HAP-1 (cell line): ENCODE data around the gene SLC5A10.
A peak's percentile ranks its signal among the peaks of the same experiment; 100 is the strongest.
"Not testable (repeated sequence)": the region's sequence is repeated elsewhere in the genome, so short reads cannot be mapped to it uniquely, and the experiment has no call there.

Experiments
- DNase-seq, 2 experiments: peaks; one replicate each; pipeline ENCODE4 v3.0.0-alpha.2; 2016 to 2020; ENCODE audit warnings: low spot score in 2 of 2
- H3K27me3 ChIP-seq: fragments of 250-450 bp; sonication (Bioruptor Pico); 2 replicates; pipeline ENCODE4 v1.5.1; 2020; ENCODE audit warnings: low read depth, mild to moderate bottlenecking, moderate library complexity
- H3K36me3 ChIP-seq: fragments of 250-450 bp; sonication (Bioruptor Pico); replicated peaks from 2 replicates; pipeline ENCODE4 v1.5.1; 2020; ENCODE audit warnings: mild to moderate bottlenecking
- H3K4me1 ChIP-seq: fragments of 250-450 bp; sonication (Bioruptor Pico); 2 replicates; pipeline ENCODE4 v1.5.1; 2020; ENCODE audit warnings: mild to moderate bottlenecking
- H3K4me3 ChIP-seq: fragments of 250-450 bp; sonication (Bioruptor Pico); 2 replicates; pipeline ENCODE4 v1.5.1; 2020; ENCODE audit warnings: mild to moderate bottlenecking, moderate library complexity
- H3K9me3 ChIP-seq: fragments of 250-450 bp; sonication (Bioruptor Pico); 2 replicates; pipeline ENCODE4 v1.5.1; 2020; ENCODE audit warnings: mild to moderate bottlenecking, moderate library complexity
- in situ Hi-C: fragments of 300-500 bp; cut with MboI; formaldehyde crosslinking; loops from 3 replicates; pipeline ENCODE4 v1.14.3; 2020; ENCODE audit warnings: low sequenced_read_pairs, inconsistent platforms, mixed read lengths

SLC5A10 gene

DNA sequence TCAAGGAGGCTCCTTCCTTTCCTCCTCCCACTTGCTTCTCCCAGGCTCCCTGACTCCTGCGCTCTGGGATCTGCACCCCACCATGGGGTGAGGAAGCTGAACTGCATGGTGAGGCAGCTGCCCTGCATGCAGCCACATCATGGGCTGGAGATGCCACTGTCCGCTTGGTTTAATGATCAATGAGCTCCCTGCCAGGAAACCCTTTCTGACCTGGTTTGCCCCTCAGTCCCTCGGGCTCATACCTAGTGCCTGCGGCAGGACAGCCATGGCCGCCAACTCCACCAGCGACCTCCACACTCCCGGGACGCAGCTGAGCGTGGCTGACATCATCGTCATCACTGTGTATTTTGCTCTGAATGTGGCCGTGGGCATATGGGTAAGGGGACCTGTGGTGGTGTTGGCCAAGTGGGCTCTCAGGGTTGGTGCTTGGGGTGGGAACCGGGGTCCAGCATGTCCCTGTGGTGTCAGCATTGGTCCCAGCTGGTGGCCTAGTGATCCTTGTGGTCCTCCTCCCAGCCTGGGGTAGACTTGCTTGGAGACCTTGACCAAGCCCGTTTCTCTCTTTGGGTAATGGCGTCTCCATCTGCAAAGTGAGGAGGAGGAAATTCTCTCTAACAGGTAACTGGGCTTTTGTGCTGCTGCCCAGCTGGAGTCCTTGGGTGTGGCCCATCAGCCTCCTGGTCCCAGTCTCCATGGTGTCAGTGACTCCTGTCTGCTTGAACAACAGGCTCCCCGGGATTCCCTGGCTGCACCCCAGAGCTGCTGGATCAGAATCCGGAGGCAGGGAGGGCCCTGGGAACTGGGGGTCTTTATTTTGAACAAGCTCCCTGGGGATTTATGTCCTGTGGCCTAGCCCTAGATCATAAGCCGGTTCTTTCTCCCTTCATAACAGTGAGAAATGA is at the start of gene SLC5A10:
SLC5A10 (plus strand) TSS at position 225 of the 902 bp plus-strand sequence; CDS start at position 266, 41 bp downstream.
- Histone ChIP-seq H3K36me3 (no peaks in the 10 kb centered on the region), H3K9me3 (no peaks in the 10 kb centered on the region), H3K4me3 (no peak within 1 kb of the TSS), H3K4me1 (no peaks in the 10 kb centered on the region), H3K27me3 (0 out of 2 replicates have a peak, but pooled peaks cover 3% of the 10 kb centered on the region)
- no peak for DNase-seq
- in situ Hi-C loops = no loop called here

DNA sequence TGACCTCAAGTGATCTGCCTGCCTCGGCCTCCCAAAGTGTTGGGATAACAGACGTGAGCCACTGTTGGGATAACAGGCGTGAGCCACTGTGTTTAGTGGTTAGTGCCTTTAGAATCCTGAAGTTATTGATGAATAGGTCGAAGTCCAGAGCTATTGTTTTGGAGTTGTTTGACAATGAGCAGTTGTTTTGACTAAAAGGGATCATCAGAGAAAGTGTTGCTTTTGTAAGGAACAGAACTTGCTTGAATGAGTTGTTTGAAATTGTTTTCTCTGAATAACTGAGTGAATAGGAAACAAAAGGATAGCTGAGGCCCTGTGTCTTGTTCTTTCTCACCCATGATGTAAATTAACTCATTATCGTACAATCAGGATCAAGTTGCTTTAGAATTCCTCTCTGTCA is 47.5 kb upstream of the SLC5A10 start:
- DNase-seq = peak; percentile 41 to 72
- Histone ChIP-seq H3K4me3 (no peak overlapping the region), H3K27me3 (no peaks in the 10 kb centered on the region), H3K9me3 (no peaks in the 10 kb centered on the region), H3K4me1 (peaks cover 26% of the 10 kb centered on the region), H3K36me3 (peaks cover 12% of the 10 kb centered on the region)
- in situ Hi-C loops = no loop called here

DNA sequence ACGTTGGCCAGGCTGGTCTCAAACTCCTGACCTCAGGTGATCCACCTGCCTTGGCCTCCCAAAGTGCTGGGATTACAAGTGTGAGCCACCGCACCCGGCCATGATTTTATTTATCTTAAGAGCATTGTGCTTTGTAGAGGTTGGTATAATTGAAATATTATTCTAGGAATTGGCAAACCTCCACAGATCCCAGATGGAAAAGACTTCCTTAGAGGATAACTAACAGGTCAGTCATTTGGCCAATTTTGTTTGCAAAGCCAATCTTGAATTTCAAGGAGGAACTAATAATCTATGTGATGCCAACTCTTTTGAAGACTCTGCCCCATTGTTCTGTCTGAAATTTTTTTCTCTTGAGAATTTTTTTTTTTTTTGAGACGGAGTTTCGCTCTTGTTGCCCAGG is 46.7 kb upstream of the SLC5A10 start:
- Histone ChIP-seq H3K4me1 (peaks cover 20% of the 10 kb centered on the region), H3K9me3 (no peaks in the 10 kb centered on the region), H3K27me3 (no peaks in the 10 kb centered on the region), H3K4me3 (no peak overlapping the region), H3K36me3 (peaks cover 15% of the 10 kb centered on the region)
- DNase-seq = no peak
- in situ Hi-C loops = no loop called here

DNA sequence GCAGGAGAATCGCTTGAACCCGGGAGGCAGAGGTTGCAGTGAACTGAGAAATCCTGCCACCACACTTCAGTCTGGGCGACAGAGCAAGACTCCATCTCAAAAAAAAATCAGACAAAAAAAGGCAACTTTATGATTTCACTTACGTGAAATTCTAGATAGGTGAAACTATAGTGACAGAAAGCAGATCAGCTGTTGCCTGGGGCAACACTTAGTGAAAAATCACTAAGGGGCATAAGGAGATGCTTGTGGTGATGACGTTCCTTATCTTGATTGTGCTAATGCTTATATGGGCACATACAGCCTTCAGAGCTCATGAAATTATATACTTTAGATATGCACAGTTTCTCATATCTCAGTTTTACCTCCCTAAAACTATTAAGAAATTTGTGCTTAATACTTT is 41.6 kb upstream of the SLC5A10 start:
- H3K36me3 ChIP-seq = peaks cover 24% of the 10 kb centered on the region
- no peaks in the 10 kb centered on the region for H3K4me1 ChIP-seq
- no peak for DNase-seq
- in situ Hi-C loops = no loop called here
- no peak overlapping the region for H3K4me3 ChIP-seq
- no peaks in the 10 kb centered on the region for H3K9me3 ChIP-seq
- no peaks in the 10 kb centered on the region for H3K27me3 ChIP-seq

DNA sequence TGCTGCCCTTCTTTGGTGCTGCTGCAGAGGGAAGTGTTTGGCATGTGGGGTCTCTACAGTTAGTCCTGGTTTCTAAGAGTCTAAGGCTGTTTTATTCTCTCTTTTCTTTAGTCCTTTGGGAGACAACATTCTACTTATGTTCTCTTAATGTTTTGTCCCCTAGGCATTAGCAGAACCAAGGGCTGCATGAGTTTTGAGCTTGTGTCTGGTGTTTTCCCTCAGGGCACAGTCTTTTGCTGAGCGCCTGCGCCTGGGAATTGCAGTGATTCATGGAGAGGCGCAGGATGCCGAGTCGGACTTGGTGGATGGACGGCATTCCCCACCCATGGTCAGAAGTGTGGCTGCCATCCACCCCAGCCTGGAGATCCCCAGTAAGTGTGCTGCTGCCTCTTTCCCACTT is 41.1 kb upstream of the SLC5A10 start:
- H3K9me3 ChIP-seq = no peaks in the 10 kb centered on the region
- H3K4me1 ChIP-seq = no peaks in the 10 kb centered on the region
- in situ Hi-C loops = no loop called here
- no peak overlapping the region for H3K4me3 ChIP-seq
- DNase-seq = no peak
- peaks cover 28% of the 10 kb centered on the region for H3K36me3 ChIP-seq
- no peaks in the 10 kb centered on the region for H3K27me3 ChIP-seq

DNA sequence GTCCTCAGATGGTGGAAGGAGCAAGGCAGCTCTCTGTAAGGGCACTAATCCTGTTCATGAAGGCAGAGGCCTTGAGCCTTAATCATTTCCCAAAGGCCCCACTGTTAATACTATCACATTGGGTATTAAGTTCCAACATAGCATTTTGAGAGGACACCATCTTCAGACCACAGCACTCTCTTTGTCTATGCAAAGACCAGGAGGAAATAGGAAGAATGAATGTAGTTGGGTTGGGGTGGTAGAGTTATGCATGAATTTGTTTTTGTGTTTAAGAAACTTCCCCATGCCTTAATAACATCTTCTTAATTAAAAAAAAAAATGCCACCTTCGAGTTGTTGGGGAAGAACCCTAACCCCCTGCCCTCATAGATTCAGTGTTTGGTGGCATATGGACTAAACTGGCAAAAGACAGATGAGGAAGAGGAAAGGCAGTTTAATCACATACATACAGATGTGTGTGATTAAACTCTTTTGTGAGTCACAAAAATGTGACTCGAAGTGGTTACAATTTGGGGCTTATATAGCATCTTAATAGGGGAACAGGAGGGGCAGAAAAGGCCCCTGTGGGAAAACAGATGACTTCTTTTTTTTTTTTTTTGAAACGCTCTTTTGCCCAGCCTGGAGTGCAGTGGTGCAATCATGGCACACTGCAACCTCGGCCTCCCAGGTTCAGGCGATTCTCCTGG is 35.0 kb upstream of the SLC5A10 start:
- Histone ChIP-seq H3K4me1 (peaks cover 3% of the 10 kb centered on the region; the same call in 1 of the 2 replicates), H3K27me3 (no peaks in the 10 kb centered on the region), H3K36me3 (peaks cover 25% of the 10 kb centered on the region), H3K4me3 (no peak overlapping the region), H3K9me3 (no peaks in the 10 kb centered on the region)
- DNase-seq = no peak
- in situ Hi-C loops = no loop called here

DNA sequence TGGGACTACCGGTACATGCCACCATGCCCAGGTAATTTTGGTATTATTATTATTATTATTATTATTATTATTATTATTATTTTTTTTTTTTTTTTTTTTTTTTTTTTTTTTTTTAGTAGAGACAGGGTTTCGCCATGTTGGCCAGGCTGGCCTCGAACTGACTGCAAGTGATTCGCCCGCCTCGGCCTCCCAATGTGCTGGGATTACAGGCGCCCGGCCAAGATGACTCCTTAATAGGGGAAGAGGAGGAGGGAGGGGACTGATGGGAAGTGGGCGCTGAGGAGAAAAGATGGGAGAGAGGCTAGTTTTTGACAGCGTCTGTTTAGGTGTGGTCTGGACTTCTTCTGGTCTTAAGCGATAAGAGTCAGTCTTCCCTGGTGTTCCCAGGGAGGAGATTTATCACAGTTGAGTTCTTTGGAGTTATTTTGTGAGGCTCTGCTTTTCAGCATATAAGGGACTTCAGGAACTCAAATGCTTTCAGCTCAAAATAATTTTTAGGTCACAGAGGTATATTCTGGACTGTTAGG is 34.4 kb upstream of the SLC5A10 start:
- in situ Hi-C loops = no loop called here
- H3K4me1 ChIP-seq = peaks cover 3% of the 10 kb centered on the region; the same call in 1 of the 2 replicates
- no peak for DNase-seq
- H3K27me3 ChIP-seq = no peaks in the 10 kb centered on the region
- no peaks in the 10 kb centered on the region for H3K9me3 ChIP-seq
- no peak overlapping the region for H3K4me3 ChIP-seq
- H3K36me3 ChIP-seq = peaks cover 21% of the 10 kb centered on the region

DNA sequence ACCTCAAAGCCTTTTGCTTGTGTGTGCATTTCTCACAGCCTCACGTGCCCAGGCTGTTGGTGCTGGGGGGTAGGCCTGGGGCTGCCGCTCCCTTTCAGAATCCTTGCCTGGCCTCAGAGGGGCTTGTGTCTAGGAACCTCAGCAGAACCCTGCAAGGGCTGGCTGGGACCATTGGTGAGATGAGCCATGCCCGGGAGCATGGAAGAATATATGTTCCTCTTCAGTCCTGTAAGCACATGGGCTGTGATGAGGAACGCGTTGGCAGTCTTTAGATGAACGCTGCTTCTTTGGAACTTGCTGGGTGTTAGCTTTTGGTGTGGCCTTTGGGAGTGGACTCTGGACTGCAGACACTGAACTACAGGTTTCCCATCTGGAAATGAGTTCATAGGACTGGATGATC is 32.0 kb upstream of the SLC5A10 start:
- Histone ChIP-seq H3K27me3 (no peaks in the 10 kb centered on the region), H3K36me3 (peaks cover 25% of the 10 kb centered on the region), H3K4me1 (peaks cover 3% of the 10 kb centered on the region; the same call in 1 of the 2 replicates), H3K9me3 (no peaks in the 10 kb centered on the region), H3K4me3 (no peak overlapping the region)
- in situ Hi-C loops = no loop called here
- no peak for DNase-seq

DNA sequence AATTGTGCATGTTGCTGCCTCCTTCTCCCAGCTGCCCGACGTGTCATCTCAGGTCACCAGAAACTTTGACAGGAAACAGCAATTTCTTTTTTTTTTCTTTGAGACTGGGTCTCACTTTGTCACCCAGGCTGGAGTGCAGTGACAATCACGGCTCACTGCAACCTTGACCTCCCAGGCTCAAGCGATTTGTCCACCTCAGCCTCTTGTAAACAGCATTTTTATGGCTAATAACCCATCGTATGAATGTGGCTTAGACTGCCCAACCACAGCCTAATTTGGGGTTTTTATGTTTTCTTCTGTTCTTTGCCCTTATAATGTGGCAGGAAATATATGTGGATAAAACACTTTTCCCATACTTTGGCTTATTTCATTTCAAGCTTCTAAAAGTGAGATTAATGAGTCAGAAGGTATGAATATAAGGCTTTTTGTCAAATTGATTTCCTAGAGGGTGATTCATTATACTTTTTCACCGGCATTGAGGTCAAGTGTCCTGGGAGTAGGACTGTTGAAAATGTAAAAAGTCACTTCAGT is 31.0 kb upstream of the SLC5A10 start:
- Histone ChIP-seq H3K27me3 (no peaks in the 10 kb centered on the region), H3K4me3 (no peak overlapping the region), H3K36me3 (peaks cover 18% of the 10 kb centered on the region), H3K4me1 (peaks cover 3% of the 10 kb centered on the region; the same call in 1 of the 2 replicates), H3K9me3 (no peaks in the 10 kb centered on the region)
- no peak for DNase-seq
- in situ Hi-C loops = no loop called here

DNA sequence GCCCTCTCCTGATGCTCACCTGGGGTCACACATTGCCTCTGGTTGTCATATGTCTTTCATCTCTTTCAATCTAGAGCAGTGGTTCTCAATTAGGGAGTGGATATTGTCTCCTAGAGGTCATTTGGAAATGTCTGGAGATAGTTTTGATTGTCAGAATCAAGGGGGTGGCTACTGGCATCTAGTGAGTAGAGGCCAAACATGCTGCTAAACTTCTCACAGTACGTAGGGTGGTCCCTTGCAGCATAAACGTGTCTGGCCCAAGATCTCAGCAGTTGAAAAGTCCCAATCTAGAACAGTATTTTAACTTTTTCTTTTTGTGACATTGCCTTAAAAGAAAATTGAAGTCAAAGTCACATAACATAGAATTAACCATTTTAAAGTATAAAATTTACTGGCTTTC is 30.5 kb upstream of the SLC5A10 start:
- Histone ChIP-seq H3K4me3 (no peak overlapping the region), H3K36me3 (peaks cover 18% of the 10 kb centered on the region), H3K4me1 (peaks cover 3% of the 10 kb centered on the region; the same call in 1 of the 2 replicates), H3K9me3 (no peaks in the 10 kb centered on the region), H3K27me3 (no peaks in the 10 kb centered on the region)
- no peak for DNase-seq
- in situ Hi-C loops = no loop called here

DNA sequence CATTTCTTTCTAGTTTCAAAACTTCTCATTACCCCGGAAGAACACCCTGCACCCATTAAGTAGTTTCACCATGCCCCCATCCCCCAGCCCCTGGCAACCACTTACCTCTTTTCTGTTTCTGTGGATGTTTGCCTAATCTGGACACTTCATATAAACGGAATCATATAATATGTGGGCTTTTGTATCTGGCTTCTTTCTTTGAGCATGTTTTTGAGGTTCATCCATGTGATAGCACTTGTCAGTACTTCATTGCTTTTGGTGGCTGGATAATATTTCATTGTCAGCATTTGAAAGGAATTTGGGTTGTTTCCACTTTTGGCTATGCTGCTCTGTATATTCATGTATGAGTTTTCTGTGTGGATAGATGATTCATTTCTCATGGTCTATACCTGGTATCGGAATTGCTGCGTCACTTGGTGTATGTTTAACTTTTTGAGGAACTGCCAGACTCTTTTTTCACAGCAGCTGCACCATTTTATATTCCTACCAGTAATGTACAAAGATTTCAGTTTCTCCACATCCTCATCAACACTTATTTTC is 30.0 kb upstream of the SLC5A10 start:
- in situ Hi-C loops = no loop called here
- DNase-seq = no peak
- no peaks in the 10 kb centered on the region for H3K27me3 ChIP-seq
- no peaks in the 10 kb centered on the region for H3K9me3 ChIP-seq
- H3K4me3 ChIP-seq = no peak overlapping the region
- H3K36me3 ChIP-seq = peaks cover 18% of the 10 kb centered on the region
- peaks cover 3% of the 10 kb centered on the region; the same call in 1 of the 2 replicates for H3K4me1 ChIP-seq

DNA sequence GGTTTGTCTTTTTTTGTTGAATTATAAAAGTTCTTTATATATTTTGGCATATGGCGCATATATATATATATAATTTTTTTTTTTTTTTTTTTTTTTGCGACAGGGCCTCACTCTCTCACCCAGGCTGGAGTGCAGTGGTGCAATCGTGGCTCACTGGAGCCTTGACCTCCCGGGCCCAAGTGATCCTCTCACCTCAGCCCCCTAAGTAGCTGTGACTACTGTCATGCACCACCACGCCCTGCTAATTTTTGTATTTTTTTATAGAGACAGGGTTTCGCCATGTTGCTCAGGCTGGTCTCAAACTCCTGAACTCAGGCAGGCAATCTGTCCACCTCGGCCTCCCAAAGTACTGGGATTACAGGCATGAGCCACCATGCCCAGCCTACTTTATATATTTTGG is 29.4 kb upstream of the SLC5A10 start:
- H3K9me3 ChIP-seq = not testable (repeated sequence)
- H3K36me3 ChIP-seq = peaks cover 18% of the 10 kb centered on the region

DNA sequence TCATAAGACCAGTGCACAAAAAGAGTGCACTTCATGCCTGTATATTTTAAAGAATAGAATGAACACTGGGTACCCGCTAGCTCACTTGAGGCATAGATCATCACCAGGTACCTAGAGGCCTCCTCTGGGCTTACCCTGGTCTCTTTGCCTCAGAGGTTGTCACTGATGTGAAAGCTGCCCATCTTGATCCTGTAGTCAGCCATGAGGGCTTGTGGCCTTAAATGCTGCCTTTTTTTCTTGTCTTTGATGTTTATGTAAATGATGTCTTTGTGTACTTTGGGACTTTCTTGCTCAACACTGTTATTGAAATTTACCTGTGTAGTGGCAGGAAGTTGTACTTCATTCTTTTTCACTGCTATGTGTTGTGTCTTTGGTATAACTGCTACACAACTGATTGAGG is 26.8 kb upstream of the SLC5A10 start:
- H3K4me3 ChIP-seq = no peak overlapping the region
- in situ Hi-C loops = loop anchor here (5.0 kb wide), 1 partner anchor 52 kb away; no protein-coding TSS in a partner anchor
- no peaks in the 10 kb centered on the region for H3K27me3 ChIP-seq
- peaks cover 3% of the 10 kb centered on the region; the same call in 1 of the 2 replicates for H3K4me1 ChIP-seq
- no peak for DNase-seq
- no peaks in the 10 kb centered on the region for H3K9me3 ChIP-seq
- peaks cover 24% of the 10 kb centered on the region for H3K36me3 ChIP-seq

More for the DNA sequence above, 29.4 kb upstream of the SLC5A10 start:
- DNase-seq, H3K4me1 ChIP-seq, H3K27me3 ChIP-seq, in situ Hi-C loops, H3K4me3 ChIP-seq: not testable (repeated sequence)
